ENCODE data around the gene NCOA5. TPM values are rescaled to one million over a fixed set of nuclear protein-coding genes. Genes with fewer than 3 reads are reported as not detected.
A peak's percentile ranks its signal among the peaks of the same experiment; 100 is the strongest.

The NCOA5 gene
- total and polyA plus RNA-seq, 8 donors: 20.6 to 55.0 (median 49.3) TPM

DNA sequence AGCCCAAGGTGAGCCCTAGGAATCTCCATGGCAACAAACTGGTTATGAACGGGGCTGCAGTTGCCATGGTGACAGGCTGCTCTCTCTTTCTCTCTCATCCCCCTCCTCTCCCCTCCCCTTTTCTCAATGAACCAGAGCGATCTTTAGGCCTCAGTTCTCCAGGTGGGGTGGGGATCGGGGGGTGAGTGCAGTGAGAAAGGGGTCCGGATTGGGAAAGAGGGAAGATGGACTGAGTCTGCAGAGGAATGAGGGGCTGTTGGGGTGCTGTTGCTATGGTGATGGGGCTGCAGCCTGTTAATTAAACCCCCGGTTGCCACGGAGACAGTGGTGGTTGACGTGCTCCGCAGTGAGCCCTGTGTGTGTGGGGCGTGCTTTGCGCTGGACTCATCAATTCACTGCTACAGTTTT lies 64.4 kb downstream of the NCOA5 start:
- intact Hi-C loops (cut with DNase I): no loop called here
- peaks cover 31 to 100% of the 10 kb centered on the region in 2 donors for H3K27me3 ChIP-seq
- no peak for ATAC-seq

DNA sequence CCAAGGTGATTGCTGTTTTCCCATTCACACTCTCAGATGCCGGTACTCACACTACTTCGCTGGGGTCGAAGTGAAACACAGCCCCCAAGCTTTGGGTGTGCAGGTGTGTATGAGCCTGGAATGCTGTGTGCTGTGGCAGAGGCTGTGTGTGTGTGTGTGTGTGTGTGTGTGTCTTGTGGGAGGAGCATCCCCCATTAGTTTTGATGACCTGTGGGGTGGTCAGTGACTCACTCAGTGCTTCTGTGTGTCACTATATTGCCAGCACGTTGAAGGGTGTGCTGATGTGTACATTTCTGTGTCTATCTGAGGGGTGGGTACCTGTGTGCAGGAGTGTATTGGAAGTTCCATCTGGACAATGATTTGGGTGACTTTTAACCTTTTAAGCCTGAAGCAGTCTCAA lies 65.8 kb downstream of the NCOA5 start:
- intact Hi-C loops (cut with DNase I): no loop called here
- no peak overlapping the region for H3K27ac ChIP-seq
- peaks cover 23 to 99% of the 10 kb centered on the region in 2 donors for H3K27me3 ChIP-seq
- TF ChIP-seq, protein P1, sequence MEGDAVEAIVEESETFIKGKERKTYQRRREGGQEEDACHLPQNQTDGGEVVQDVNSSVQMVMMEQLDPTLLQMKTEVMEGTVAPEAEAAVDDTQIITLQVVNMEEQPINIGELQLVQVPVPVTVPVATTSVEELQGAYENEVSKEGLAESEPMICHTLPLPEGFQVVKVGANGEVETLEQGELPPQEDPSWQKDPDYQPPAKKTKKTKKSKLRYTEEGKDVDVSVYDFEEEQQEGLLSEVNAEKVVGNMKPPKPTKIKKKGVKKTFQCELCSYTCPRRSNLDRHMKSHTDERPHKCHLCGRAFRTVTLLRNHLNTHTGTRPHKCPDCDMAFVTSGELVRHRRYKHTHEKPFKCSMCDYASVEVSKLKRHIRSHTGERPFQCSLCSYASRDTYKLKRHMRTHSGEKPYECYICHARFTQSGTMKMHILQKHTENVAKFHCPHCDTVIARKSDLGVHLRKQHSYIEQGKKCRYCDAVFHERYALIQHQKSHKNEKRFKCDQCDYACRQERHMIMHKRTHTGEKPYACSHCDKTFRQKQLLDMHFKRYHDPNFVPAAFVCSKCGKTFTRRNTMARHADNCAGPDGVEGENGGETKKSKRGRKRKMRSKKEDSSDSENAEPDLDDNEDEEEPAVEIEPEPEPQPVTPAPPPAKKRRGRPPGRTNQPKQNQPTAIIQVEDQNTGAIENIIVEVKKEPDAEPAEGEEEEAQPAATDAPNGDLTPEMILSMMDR (IDR thresholded peaks at IDR 0.05): no peak
- no peaks in the 10 kb centered on the region for H3K36me3 ChIP-seq
- no peak for DNase-seq
- no peaks in the 10 kb centered on the region for H3K9me3 ChIP-seq
- no peak overlapping the region for H3K4me3 ChIP-seq
- H3K4me1 ChIP-seq: peaks cover 3 to 26% of the 10 kb centered on the region in 2 donors
- ATAC-seq: no peak

More for the DNA sequence above, 64.4 kb downstream of the NCOA5 start:
- TF ChIP-seq, protein P1 (IDR thresholded peaks at IDR 0.05): no peak
- no peak for DNase-seq
- H3K36me3 ChIP-seq: no peaks in the 10 kb centered on the region
- no peak overlapping the region for H3K4me3 ChIP-seq
- no peak overlapping the region for H3K27ac ChIP-seq
- H3K4me1 ChIP-seq: peaks cover 3 to 26% of the 10 kb centered on the region in 2 donors
- no peaks in the 10 kb centered on the region for H3K9me3 ChIP-seq

DNA sequence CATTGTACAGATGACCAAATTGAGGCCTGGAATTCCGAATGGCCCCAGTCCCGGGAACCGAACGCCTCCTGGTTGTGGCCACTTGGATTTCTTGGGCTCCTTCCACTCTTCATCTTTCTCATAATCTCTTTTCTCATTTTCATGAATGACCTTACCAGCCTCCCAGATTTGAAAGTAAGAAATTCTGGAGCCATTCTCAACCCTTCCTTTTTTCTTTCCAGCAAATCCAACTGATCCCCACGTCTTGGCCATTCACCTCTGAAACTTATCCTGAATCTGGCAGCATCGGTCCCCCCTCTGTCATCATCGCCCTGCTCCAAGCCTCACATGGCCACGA lies 66.6 kb downstream of the NCOA5 start:
- DNase-seq: no peak
- Histone ChIP-seq H3K4me1 (peaks cover 3 to 26% of the 10 kb centered on the region in 2 donors), H3K27ac (no peak overlapping the region), H3K4me3 (no peak overlapping the region), H3K27me3 (peaks cover 15 to 99% of the 10 kb centered on the region in 2 donors), H3K36me3 (no peaks in the 10 kb centered on the region), H3K9me3 (no peaks in the 10 kb centered on the region)
- TF ChIP-seq, protein P1 (IDR thresholded peaks at IDR 0.05): no peak
- intact Hi-C loops (cut with DNase I): no loop called here
- ATAC-seq: no peak

DNA sequence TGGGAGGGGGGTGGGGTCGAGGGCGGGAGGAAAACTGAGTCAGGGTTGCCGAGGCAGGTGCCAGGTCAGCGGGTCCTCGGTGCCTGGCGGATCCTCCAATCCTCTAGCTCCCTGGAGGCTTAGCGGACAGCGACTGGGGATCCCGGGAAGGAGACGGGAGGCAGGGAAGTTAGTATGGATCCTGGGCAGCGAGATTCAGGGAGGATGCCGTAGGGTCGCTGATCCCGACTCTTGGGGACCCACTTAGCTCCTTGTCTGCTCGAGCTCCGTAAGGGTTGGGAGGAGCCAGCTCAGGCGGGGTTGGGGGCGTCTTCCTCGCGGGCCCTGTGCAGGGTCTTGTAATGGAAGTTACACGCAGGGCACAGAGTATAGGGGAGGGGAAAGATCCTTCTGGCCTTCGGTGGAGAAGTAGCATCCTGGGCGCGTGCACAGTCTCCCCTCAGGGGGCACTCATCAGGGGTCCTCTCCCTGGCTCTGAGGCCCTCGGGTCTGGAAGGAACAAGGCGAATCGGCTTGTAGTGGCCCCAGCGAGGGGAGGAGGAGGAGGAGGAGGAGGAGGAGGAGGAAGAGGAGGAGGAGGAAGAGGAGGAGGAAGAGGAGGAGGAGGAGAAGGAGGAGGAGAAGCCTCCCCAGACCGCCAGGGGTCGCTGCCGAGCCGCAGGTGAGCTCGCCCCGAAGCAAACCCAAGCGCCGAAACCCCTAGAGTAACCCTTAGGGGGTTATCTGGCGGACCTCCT lies 67.2 kb downstream of the NCOA5 start:
- H3K27me3 ChIP-seq: peaks cover 9 to 97% of the 10 kb centered on the region in 2 donors
- DNase-seq: peak in 2 of 4 donors; percentile 67 to 95
- peaks cover 3 to 26% of the 10 kb centered on the region in 2 donors for H3K4me1 ChIP-seq
- TF ChIP-seq, protein P1 (IDR thresholded peaks at IDR 0.05): peak; percentile 54 to 70
- H3K36me3 ChIP-seq: no peaks in the 10 kb centered on the region
- H3K4me3 ChIP-seq: peak overlapping the region in 1 of 2 donors; percentile 46
- no peaks in the 10 kb centered on the region for H3K9me3 ChIP-seq
- intact Hi-C loops (cut with DNase I): no loop called here
- peak; percentile 76 for ATAC-seq
- H3K27ac ChIP-seq: no peak overlapping the region

DNA sequence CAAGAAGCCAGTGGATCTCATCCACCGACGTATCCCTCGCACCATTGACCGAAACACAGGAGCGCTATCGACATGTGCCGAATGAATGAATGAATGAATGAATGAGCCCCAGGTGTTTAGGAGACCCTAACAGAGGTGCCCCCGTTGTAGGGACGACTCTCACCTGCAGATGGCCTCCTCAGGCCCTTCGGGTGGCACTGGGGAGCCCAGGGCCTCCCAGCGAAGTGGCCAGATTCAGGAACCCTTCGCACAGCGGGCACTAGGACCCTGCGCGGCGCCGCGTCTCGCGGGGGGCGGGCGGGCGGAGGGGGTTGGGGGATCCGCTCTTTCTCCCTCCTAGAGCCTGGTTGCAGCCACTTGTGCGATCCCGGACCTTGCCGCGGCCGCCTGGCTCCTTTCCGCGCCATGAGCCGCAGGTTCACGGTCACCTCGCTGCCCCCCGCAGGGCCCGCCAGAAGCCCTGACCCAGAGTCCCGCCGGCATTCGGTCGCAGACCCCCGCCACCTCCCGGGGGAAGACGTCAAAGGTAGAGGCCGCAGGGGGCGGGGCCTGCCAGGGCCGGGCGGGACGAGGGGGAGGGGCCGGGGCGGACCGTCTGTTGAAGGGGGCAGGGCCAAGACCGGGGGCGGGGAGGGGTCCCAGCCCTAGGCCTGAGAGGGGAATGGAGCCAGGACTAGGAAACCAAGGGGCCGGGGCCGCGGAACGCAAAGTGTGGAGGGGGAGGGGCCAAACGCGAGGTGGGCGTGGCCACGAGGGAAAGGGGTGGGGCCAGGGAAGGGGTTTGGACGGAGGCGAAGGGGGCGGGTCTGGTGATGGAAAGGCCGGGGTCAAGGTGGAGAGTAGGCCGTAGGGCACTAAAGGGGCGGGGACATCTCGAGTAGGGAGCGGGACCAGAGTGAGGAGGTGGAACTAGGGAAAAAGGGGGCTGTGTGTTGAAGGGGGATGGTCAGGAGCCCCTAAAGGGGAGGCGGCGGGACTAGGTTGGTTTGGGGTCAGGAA lies 68.1 kb downstream of the NCOA5 start:
- H3K36me3 ChIP-seq: no peaks in the 10 kb centered on the region
- peak overlapping the region in 1 of 2 donors; percentile 37 for H3K27ac ChIP-seq
- TF ChIP-seq, protein P1 (IDR thresholded peaks at IDR 0.05): no peak
- H3K27me3 ChIP-seq: peaks cover 9 to 93% of the 10 kb centered on the region in 2 donors
- H3K9me3 ChIP-seq: no peaks in the 10 kb centered on the region
- ATAC-seq (peak; percentile 50), DNase-seq (peak in 1 of 4 donors; percentile 85)
- peak overlapping the region; percentile 15 to 46 for H3K4me3 ChIP-seq
- intact Hi-C loops (cut with DNase I): no loop called here
- H3K4me1 ChIP-seq: peaks cover 3 to 26% of the 10 kb centered on the region in 2 donors
